BJ (cell line): ENCODE data around the gene CTRL. TPM values are rescaled to one million over a fixed set of nuclear protein-coding genes. Genes with fewer than 3 reads are reported as not detected.

Experiments
- CTCF ChIA-PET: fragments of 350-600 bp; formaldehyde crosslinking; extraction: SDS; loops from one replicate; lab custom pipeline; 2021; ENCODE audit warnings: antibody characterized with exemption, inconsistent platforms; lab: Yijun Ruan, JAX
- POLR2A ChIA-PET: fragments of 300-600 bp; sonication (Branson Sonifier 250); formaldehyde crosslinking; extraction: SDS; loops from one replicate; lab custom pipeline; 2021; ENCODE audit warnings: antibody characterized with exemption; lab: Charles Lee
- DNase-seq: peaks from one replicate; pipeline ENCODE4 v3.0.0-alpha.2; 2011; ENCODE audit warnings: low read depth
- H3K27me3 ChIP-seq: 2 replicates; pipeline ENCODE4 v1.6.0; 2011; ENCODE audit warnings: low read length; ENCODE audit not compliant: control insufficient read depth, insufficient read depth
- H3K36me3 ChIP-seq: 2 replicates; pipeline ENCODE4 v1.5.1; 2011; ENCODE audit warnings: low read length; ENCODE audit not compliant: control insufficient read depth, insufficient read depth
- H3K4me3 ChIP-seq: 2 replicates; pipeline ENCODE4 v1.5.1; 2011; ENCODE audit warnings: low read depth, mild to moderate bottlenecking, control low read depth, low read length
- polyA plus RNA-seq: library from polyadenylated mRNA; depleted of rRNA; stranded (reverse); fragments of >200 nt; gene quantifications from 2 replicates; pipeline ENCODE4 v1.2.3, GENCODE V29; 2011
- TF ChIP-seq, protein P1 (sequence below): IDR thresholded peaks from 2 replicates; pipeline ENCODE4 v1.5.1; 2011; ENCODE audit warnings: low read depth, mild to moderate bottlenecking, control low read depth, inconsistent platforms, low read length, moderate library complexity; ENCODE audit not compliant: insufficient read depth

The CTRL gene
- polyA plus RNA-seq, 1 experiment = 0.58 TPM

DNA sequence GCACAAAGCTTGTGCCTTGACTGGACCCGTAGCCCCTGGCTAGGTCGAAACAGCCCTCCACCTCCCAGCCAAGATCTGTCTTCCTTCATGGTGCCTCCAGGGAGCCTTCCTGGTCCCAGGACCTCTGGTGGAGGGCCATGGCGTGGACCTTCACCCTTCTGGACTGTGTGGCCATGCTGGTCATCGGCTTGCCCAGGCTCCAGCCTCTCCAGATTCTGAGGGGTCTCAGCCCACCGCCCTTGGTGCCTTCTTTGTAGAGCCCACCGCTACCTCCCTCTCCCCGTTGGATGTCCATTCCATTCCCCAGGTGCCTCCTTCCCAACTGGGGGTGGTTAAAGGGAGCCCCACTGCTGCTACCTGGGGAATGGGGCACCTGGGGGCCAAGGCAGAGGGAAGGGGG is 3.5 kb downstream of the CTRL start:
- no peak for DNase-seq
- TF ChIP-seq, protein P1, sequence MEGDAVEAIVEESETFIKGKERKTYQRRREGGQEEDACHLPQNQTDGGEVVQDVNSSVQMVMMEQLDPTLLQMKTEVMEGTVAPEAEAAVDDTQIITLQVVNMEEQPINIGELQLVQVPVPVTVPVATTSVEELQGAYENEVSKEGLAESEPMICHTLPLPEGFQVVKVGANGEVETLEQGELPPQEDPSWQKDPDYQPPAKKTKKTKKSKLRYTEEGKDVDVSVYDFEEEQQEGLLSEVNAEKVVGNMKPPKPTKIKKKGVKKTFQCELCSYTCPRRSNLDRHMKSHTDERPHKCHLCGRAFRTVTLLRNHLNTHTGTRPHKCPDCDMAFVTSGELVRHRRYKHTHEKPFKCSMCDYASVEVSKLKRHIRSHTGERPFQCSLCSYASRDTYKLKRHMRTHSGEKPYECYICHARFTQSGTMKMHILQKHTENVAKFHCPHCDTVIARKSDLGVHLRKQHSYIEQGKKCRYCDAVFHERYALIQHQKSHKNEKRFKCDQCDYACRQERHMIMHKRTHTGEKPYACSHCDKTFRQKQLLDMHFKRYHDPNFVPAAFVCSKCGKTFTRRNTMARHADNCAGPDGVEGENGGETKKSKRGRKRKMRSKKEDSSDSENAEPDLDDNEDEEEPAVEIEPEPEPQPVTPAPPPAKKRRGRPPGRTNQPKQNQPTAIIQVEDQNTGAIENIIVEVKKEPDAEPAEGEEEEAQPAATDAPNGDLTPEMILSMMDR = no peak

DNA sequence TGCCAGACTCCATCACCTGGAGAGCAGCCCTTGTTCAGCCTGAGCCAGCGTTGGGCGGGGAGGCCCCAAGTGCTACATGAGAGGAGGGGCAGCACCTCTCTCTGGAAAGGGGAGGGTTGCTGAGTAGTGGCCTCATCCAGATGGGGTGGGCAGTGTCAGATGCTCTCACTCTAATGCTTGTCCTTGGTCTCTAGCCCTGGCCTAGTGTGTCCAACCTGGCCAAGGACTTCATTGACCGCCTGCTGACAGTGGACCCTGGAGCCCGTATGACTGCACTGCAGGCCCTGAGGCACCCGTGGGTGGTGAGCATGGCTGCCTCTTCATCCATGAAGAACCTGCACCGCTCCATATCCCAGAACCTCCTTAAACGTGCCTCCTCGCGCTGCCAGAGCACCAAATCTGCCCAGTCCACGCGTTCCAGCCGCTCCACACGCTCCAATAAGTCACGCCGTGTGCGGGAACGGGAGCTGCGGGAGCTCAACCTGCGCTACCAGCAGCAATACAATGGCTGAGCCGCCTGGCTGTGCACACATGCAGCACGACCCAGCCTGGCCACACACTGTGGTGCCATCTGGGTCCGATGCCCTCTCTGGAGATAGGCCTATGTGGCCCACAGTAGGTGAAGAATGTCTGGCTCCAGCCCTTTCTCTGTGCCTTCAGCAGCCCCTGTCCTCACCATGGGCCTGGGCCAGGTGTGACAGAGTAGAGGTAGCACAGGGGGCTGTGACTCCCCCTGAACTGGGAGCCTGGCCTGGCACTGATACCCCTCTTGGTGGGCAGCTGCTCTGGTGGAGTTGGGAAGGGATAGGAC is 4.3 kb downstream of the CTRL start:
- no peak for DNase-seq
- CTCF ChIA-PET = interaction anchor here (0.7 to 12.9 kb wide), 15 partner anchors 8 to 381 kb away, joined by 3 to 155 read pairs (median 4); partner anchors contain the start of genes NRN1L and PSKH1

More for the DNA sequence above, 3.5 kb downstream of the CTRL start:
- no peaks in the 10 kb centered on the region for H3K27me3 ChIP-seq
- no peak overlapping the region for H3K4me3 ChIP-seq
- ChIA-PET CTCF (interaction anchor here (0.6 to 12.9 kb wide), 21 partner anchors 9 to 407 kb away, joined by 3 to 155 read pairs (median 4); partner anchors contain the start of genes NRN1L, PSKH1 and PSMB10), POLR2A (no interaction called here)
- peaks cover 24% of the 10 kb centered on the region for H3K36me3 ChIP-seq

DNA sequence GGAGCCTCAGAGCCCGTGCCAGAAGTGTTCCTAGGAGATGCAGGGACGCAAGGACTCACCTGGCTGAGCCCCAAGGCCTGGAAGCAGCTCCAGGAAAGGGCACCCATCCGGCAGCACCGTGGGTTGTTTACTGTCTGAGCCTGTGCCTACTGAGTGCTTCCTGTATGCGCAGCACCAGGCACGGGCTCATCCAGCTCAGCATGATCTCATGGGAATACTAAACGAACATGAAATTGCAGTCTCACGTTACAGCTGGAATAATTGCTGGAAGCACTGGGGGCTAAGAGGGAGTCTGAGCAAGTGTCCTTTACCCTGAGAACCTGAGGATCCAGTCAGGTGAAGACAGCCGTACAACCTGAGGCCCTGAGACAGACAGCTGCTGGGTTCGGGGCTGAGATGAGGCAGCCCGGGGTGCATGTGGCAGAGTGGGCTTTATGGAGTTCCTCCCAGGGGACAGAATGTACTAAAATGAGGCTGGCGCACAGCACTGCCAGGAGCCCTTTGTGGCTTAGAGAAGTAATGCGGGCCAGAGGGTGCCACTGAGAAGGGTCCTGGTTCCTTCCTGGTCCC is 5.4 kb downstream of the CTRL start:
- DNase-seq = no peak
- peaks cover 25% of the 10 kb centered on the region for H3K36me3 ChIP-seq
- TF ChIP-seq, protein P1 = 0 out of 2 replicates have a peak, but pooled peaks have one; percentile 7
- ChIA-PET CTCF (interaction anchor here (0.7 to 12.9 kb wide), 12 partner anchors 9 to 405 kb away, joined by 3 to 155 read pairs (median 3); partner anchors contain the start of gene NRN1L), POLR2A (no interaction called here)
- H3K27me3 ChIP-seq = no peaks in the 10 kb centered on the region
- H3K4me3 ChIP-seq = no peak overlapping the region

More for the DNA sequence above, 4.3 kb downstream of the CTRL start:
- peaks cover 25% of the 10 kb centered on the region for H3K36me3 ChIP-seq
- no peaks in the 10 kb centered on the region for H3K27me3 ChIP-seq
- TF ChIP-seq, protein P1 = no peak
- no peak overlapping the region for H3K4me3 ChIP-seq
- POLR2A ChIA-PET = no interaction called here

DNA sequence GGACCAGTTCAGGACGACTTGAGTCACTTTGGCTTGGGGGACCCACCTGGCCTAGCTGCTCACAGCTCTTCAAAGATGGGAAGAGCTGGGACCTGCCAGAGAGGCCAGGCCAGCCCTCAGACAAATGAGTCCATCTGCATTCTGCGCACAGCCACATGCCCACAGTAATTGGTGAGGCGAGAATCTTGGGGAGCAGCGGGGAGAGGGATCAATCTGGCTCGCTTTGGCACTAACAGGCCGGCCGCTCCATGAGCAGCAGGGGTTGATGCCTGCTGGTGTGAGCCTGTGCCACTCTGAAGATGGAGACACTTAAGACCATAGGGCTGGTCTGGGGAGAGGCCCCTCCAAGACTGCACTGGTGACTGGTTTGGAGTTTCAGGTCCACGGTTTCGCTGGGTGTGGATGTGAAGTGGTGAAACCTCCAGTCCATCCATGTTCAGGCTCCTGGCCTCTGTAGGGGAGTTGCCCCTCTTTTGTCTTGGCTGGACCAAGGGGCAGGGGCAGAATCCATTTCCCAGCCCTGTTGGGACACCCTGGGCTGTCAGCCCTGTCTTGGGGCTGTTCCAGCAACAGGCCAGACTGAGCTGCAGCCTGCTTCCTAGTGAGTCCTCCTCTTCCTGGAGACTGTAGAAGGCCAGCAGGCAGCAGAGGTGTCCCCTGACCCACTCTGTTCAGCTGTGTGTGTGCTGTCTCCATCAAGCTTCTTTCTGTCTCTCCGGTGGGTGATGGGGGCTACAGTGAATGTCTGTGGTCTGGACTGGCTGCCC is 7.3 kb downstream of the CTRL start:
- H3K27me3 ChIP-seq = no peaks in the 10 kb centered on the region
- POLR2A ChIA-PET = interaction anchor here (0.6 kb wide), 1 partner anchor 12 kb away, joined by 5 read pairs; no protein-coding TSS in a partner anchor
- CTCF ChIA-PET = interaction anchor here (0.6 to 5.1 kb wide), 7 partner anchors 9 to 403 kb away, joined by 3 to 38 read pairs (median 4); no protein-coding TSS in a partner anchor
- no peak overlapping the region for H3K4me3 ChIP-seq
- H3K36me3 ChIP-seq = peaks cover 23% of the 10 kb centered on the region
- no peak for DNase-seq
- TF ChIP-seq, protein P1 = no peak
